ENCODE data around the gene CCDC18.

DNA sequence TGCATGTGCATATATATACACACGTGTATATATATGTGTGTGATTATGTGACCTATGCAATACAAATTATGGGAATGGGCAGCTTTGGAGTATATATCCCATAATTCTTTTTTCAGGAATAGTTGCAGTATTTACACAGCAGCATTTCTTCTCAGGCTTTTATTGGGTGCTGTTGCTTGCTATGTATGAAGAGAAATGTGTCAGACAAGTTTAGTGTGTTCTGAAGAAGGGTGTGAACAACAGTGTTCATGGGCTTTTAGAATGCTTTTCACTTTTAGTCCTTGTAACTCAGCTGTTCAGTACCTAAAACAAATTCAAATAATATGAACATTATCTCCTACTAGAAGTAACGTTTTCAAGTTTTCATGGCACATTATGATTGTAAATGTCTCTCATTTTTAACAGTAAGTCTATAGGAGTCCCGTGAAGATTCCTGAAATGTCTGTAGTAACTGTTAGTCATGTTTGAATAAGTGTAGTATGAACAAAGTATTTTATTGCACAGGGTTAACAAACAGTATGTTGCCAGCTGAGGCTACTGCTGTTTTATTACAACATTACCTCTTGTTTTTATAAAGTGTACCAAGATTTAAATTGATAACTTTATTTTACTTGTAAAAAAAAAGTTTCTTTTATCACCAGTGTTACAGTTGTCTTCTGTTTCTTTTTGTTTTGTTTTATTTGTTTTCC is 42.8 kb upstream of the CCDC18 start:
- TF ChIP-seq POLR2AphosphoS5 (IDR thresholded peaks at IDR 0.05), result no peak
- TF ChIP-seq, protein P1, sequence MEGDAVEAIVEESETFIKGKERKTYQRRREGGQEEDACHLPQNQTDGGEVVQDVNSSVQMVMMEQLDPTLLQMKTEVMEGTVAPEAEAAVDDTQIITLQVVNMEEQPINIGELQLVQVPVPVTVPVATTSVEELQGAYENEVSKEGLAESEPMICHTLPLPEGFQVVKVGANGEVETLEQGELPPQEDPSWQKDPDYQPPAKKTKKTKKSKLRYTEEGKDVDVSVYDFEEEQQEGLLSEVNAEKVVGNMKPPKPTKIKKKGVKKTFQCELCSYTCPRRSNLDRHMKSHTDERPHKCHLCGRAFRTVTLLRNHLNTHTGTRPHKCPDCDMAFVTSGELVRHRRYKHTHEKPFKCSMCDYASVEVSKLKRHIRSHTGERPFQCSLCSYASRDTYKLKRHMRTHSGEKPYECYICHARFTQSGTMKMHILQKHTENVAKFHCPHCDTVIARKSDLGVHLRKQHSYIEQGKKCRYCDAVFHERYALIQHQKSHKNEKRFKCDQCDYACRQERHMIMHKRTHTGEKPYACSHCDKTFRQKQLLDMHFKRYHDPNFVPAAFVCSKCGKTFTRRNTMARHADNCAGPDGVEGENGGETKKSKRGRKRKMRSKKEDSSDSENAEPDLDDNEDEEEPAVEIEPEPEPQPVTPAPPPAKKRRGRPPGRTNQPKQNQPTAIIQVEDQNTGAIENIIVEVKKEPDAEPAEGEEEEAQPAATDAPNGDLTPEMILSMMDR (IDR thresholded peaks at IDR 0.05), result no peak
